ENCODE measurements around the gene ANLN. TPM values are rescaled to one million over a fixed set of nuclear protein-coding genes. Genes with fewer than 3 reads are reported as not detected.
"Not testable (repeated sequence)": the region's sequence is repeated elsewhere in the genome, so short reads cannot be mapped to it uniquely, and the experiment has no call there.

Gene ANLN
- total RNA-seq, 1 experiment from 2014 or later, result 130 TPM

DNA sequence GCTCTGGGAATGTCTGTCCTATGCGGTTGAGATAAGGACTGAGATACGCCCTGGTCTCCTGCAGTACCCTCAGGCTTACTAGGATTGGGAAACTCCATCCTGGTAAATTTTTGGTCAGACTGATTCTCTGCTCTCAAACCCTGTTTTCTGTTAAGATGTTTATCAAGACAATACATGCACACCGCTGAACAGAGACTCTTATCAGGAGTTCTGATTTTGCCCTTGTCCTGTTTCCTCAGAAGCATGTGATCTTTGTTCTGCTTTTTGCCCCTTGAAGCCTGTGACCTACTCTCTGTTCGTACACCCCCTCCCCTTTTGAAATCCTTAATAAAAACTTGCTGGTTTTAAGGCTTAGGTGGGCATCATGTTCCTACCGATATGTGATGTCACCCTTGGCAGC is 76.3 kb downstream of the ANLN start:
- BruUV-seq (replicated peaks); RAD21 ChIA-PET (ENCODE audit: low non-redundant PET in 1 of 2, low total read pairs in 2 of 2, uncharacterized antibody in 2 of 2, unreplicated experiment in 2 of 2); H3K36me3 ChIP-seq (ENCODE audit: control insufficient read depth in 1 of 2, insufficient read depth in 2 of 2, low read length in 2 of 2); H3K9ac ChIP-seq (ENCODE audit: low read length); H3K4me1 ChIP-seq (ENCODE audit: control insufficient read depth in 1 of 2, insufficient read depth in 2 of 2, low read length in 2 of 2); POLR2A ChIA-PET; ATAC-seq; H3K4me2 ChIP-seq (ENCODE audit: low read length); DNase-seq (ENCODE audit: low read depth, low spot score); H4K20me1 ChIP-seq (ENCODE audit: insufficient read depth); H3K27me3 ChIP-seq (ENCODE audit: insufficient read depth, low read length); H3K27ac ChIP-seq (ENCODE audit: low read depth, low read length); CTCF ChIA-PET; H3K9me2 ChIP-seq (ENCODE audit: insufficient read depth); intact Hi-C loops (cut with micrococcal nuclease); H3K4me3 ChIP-seq (replicated peaks in 1 of 2; ENCODE audit: low read depth in 1 of 2, low read length in 2 of 2); H2AFZ ChIP-seq (ENCODE audit: low read depth, low read length, poor library complexity, severe bottlenecking); H3K9me3 ChIP-seq (ENCODE audit: control insufficient read depth in 1 of 2, insufficient read depth in 1 of 2, low read depth in 1 of 2, low read length in 2 of 2); H3K79me2 ChIP-seq (ENCODE audit: insufficient read depth, low read length): not testable (repeated sequence)

DNA sequence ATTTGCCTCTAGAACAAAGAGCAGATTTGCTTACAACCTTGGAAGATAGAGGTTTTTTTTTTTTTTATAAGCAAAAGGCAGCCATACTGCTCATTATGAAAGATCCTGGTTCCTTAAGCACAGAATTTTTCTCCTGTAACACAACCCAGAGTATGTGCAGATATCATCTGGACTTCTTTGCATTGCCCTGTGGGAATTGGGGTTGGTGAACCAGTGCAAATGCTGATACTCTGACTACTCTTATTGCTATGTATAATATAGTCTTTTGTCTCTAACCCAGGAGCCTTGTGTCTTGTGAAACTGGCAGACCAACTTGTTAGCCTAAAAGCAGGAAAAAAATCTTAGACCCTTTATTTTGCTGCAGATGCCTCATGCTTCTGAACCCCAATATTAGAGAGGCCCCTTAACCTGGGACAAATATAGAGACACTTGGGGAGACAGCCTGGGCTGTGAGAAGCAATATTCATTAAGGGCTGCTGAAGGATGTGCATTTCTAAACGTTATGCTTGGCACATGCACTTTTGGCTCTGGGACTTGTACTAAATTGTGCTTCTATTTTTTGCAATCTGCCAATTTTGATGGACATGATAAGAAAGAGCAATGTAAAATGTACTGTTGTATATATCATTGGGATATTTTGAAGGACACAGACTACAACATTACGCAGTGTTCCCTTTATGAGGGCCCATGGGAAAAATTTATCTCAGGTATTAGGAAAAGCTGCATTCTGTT is 78.9 kb downstream of the ANLN start:
- ChIA-PET POLR2A (no interaction called here), RAD21 (ENCODE audit: low non-redundant PET in 1 of 2, low total read pairs in 2 of 2, uncharacterized antibody in 2 of 2, unreplicated experiment in 2 of 2) (no interaction called here), CTCF (interaction anchor here (1.0 to 1.3 kb wide), 2 partner anchors 19 to 203 kb away, joined by 3 read pairs; no protein-coding TSS in a partner anchor)
- no peaks in the 10 kb centered on the region for H3K27me3 ChIP-seq (ENCODE audit: insufficient read depth, low read length)
- H3K9ac ChIP-seq (ENCODE audit: low read length), result no peak overlapping the region
- no peaks in the 10 kb centered on the region for H3K4me1 ChIP-seq (ENCODE audit: control insufficient read depth in 1 of 2, insufficient read depth in 2 of 2, low read length in 2 of 2)
- H3K4me2 ChIP-seq (ENCODE audit: low read length), result no peak overlapping the region
- intact Hi-C loops (cut with micrococcal nuclease), result no loop called here
- H3K27ac ChIP-seq (ENCODE audit: low read depth, low read length), result no peak overlapping the region
- DNase-seq (ENCODE audit: low read depth, low spot score) (no peak), ATAC-seq (no peak)
- TF ChIP-seq ZFX (IDR thresholded peaks at IDR 0.05), result no peak
- no peak for TF ChIP-seq FOSL1 (IDR thresholded peaks at IDR 0.05; ENCODE audit: low read depth)
- no peak for TF ChIP-seq POLR2AphosphoS5 (IDR thresholded peaks at IDR 0.05; ENCODE audit: low read depth, low read length)
- no peak for TF ChIP-seq POLR2A (IDR thresholded peaks at IDR 0.05; ENCODE audit: borderline replicate concordance, extremely low read depth, insufficient read depth, insufficient read length)
- TF ChIP-seq SP1 (IDR thresholded peaks at IDR 0.05; ENCODE audit: low read depth), result no peak
- no peak for TF ChIP-seq ZNF274 (IDR thresholded peaks at IDR 0.05; ENCODE audit: low read depth, low read length)
- TF ChIP-seq ELF1 (IDR thresholded peaks at IDR 0.05; ENCODE audit: borderline replicate concordance, low read depth), result no peak
- TF ChIP-seq, protein P1, sequence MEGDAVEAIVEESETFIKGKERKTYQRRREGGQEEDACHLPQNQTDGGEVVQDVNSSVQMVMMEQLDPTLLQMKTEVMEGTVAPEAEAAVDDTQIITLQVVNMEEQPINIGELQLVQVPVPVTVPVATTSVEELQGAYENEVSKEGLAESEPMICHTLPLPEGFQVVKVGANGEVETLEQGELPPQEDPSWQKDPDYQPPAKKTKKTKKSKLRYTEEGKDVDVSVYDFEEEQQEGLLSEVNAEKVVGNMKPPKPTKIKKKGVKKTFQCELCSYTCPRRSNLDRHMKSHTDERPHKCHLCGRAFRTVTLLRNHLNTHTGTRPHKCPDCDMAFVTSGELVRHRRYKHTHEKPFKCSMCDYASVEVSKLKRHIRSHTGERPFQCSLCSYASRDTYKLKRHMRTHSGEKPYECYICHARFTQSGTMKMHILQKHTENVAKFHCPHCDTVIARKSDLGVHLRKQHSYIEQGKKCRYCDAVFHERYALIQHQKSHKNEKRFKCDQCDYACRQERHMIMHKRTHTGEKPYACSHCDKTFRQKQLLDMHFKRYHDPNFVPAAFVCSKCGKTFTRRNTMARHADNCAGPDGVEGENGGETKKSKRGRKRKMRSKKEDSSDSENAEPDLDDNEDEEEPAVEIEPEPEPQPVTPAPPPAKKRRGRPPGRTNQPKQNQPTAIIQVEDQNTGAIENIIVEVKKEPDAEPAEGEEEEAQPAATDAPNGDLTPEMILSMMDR (IDR thresholded peaks at IDR 0.05 in 2 of 3, conservative IDR thresholded peaks at IDR 0.05 in 1 of 3; ENCODE audit: borderline replicate concordance in 1 of 3, insufficient read depth in 1 of 3, low read depth in 2 of 3, low read length in 2 of 3), result no peak
- TF ChIP-seq, protein P2, sequence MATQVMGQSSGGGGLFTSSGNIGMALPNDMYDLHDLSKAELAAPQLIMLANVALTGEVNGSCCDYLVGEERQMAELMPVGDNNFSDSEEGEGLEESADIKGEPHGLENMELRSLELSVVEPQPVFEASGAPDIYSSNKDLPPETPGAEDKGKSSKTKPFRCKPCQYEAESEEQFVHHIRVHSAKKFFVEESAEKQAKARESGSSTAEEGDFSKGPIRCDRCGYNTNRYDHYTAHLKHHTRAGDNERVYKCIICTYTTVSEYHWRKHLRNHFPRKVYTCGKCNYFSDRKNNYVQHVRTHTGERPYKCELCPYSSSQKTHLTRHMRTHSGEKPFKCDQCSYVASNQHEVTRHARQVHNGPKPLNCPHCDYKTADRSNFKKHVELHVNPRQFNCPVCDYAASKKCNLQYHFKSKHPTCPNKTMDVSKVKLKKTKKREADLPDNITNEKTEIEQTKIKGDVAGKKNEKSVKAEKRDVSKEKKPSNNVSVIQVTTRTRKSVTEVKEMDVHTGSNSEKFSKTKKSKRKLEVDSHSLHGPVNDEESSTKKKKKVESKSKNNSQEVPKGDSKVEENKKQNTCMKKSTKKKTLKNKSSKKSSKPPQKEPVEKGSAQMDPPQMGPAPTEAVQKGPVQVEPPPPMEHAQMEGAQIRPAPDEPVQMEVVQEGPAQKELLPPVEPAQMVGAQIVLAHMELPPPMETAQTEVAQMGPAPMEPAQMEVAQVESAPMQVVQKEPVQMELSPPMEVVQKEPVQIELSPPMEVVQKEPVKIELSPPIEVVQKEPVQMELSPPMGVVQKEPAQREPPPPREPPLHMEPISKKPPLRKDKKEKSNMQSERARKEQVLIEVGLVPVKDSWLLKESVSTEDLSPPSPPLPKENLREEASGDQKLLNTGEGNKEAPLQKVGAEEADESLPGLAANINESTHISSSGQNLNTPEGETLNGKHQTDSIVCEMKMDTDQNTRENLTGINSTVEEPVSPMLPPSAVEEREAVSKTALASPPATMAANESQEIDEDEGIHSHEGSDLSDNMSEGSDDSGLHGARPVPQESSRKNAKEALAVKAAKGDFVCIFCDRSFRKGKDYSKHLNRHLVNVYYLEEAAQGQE (IDR thresholded peaks at IDR 0.05; ENCODE audit: low read depth), result no peak
- TF ChIP-seq ZBTB33 (IDR thresholded peaks at IDR 0.05; ENCODE audit: extremely low read depth, insufficient replicate concordance, low read length), result no peak
- BruUV-seq (replicated peaks), result no TSS peak
- no peaks in the 10 kb centered on the region for H3K9me2 ChIP-seq (ENCODE audit: insufficient read depth)
- no peaks in the 10 kb centered on the region for H3K79me2 ChIP-seq (ENCODE audit: insufficient read depth, low read length)
- no peak overlapping the region for H2AFZ ChIP-seq (ENCODE audit: low read depth, low read length, poor library complexity, severe bottlenecking)
- no peak overlapping the region for H3K4me3 ChIP-seq (replicated peaks in 1 of 2; ENCODE audit: low read depth in 1 of 2, low read length in 2 of 2)
- H4K20me1 ChIP-seq (ENCODE audit: insufficient read depth), result no peaks in the 10 kb centered on the region
- H3K9me3 ChIP-seq (ENCODE audit: control insufficient read depth in 1 of 2, insufficient read depth in 1 of 2, low read depth in 1 of 2, low read length in 2 of 2), result no peaks in the 10 kb centered on the region
- no peaks in the 10 kb centered on the region for H3K36me3 ChIP-seq (ENCODE audit: control insufficient read depth in 1 of 2, insufficient read depth in 2 of 2, low read length in 2 of 2)
